ENCODE measurements around the gene GP5. TPM values are rescaled to one million over a fixed set of nuclear protein-coding genes. Genes with fewer than 3 reads are reported as not detected.

Gene GP5
- total RNA-seq, 1 donor, result 3.8 TPM

DNA sequence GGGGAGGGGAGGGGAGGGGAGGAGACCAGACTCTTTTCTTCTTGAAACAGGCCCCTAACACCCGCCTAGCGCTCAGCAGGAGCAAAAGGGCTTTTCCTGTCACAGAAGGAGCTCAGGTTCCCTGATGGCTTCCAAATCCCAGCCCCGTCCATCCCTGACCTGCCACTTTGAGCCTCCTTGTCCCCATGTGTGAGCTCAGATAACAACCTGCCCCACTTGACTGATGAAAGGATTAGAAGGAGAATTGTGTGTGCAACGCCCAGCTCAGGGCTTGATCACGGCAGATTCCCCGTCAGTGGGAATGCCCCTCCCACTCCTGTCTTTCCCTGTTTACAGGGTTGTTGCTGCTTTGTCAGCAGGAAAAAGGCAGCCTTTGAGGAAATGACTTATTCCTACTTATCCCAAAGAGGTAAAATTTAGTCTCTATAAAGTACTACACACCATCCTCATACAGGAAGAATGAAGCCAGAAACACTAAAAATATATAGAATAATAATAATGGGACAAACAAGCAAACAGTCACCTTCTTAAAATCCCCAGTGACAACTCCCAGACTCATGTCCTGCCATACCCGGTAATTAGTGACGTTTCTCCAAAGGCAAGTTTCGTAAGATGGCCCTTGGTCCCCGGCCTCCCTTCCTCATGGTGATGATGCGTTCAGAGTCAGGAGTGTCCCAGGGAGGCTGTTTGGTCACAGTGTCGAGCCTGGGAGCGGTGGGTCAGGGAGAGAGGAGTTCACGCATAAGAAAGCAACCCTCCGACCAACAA, 23.4 kb downstream of the GP5 start:
- Histone ChIP-seq H3K27me3 (ENCODE audit: insufficient read depth, low read length) (peaks cover under 1% of the 10 kb centered on the region), H3K4me3 (ENCODE audit: low read length) (no peak overlapping the region), H3K4me1 (ENCODE audit: insufficient read depth, low read length) (no peaks in the 10 kb centered on the region), H3K9me3 (ENCODE audit: low read depth, low read length) (no peaks in the 10 kb centered on the region)

DNA sequence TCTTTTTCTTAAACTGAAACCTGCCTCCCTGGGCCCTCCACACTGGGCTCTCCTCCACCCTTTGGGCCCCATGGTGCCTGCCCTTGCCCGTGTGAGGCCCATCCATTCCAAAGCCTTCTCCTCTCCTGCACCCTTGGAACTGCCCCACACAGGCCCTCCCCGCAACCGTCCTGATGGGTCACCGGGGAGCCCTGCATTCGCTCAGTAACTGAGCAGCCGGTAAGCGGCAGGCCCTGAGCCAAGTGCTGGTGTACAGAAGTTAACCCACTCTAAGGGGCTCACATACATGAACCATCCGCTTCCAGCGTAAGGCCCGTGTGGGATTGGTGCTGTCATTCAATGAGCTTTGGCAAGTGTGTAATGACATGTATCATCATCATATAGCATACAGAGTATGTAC, 24.1 kb downstream of the GP5 start:
- Histone ChIP-seq H3K4me3 (ENCODE audit: low read length) (no peak overlapping the region), H3K9me3 (ENCODE audit: low read depth, low read length) (no peaks in the 10 kb centered on the region), H3K27me3 (ENCODE audit: insufficient read depth, low read length) (peaks cover 5% of the 10 kb centered on the region), H3K4me1 (ENCODE audit: insufficient read depth, low read length) (no peaks in the 10 kb centered on the region)

DNA sequence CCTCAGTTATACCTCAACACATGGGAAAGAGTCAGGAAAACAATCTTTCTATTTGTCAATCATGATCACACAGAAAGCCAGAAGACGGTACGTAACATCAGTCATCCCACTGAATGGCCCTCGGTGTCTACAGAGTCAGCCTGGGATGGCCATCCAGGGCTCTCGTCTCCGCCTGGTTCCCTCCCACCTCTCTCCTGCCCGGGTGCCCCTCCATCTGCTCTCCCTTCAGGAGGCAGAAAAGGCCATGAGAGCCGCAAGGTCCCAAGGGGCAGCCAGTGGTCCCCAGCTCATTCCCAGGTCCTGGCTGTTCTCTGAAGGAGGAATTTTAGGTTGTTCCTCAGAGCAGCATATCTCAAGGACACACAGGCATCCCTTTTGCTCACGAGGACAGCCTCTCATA, 25.2 kb downstream of the GP5 start:
- peaks cover 7% of the 10 kb centered on the region for H3K27me3 ChIP-seq (ENCODE audit: insufficient read depth, low read length)
- no peaks in the 10 kb centered on the region for H3K4me1 ChIP-seq (ENCODE audit: insufficient read depth, low read length)
- no peak overlapping the region for H3K4me3 ChIP-seq (ENCODE audit: low read length)
- H3K9me3 ChIP-seq (ENCODE audit: low read depth, low read length), result no peaks in the 10 kb centered on the region

DNA sequence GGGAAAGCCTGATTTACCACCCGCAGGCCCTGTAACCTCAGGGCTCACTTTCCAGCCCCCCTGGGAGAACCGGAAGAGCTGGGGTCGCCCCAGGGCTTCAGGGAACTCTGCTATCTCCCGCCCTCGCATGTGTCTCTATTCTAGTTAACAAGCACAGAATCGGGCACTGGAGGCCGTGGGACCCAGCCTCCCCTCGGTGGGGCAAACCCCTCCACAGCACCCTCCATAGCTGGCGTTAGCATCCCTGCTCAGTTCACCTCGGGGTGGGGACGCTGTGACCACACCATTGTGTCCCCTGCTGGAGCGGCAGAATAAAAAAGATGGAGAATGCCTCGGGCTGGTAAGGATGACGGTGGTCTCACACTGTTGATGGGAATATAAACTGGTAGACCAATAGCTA, 26.0 kb downstream of the GP5 start:
- Histone ChIP-seq H3K4me3 (ENCODE audit: low read length) (no peak overlapping the region), H3K4me1 (ENCODE audit: insufficient read depth, low read length) (no peaks in the 10 kb centered on the region), H3K9me3 (ENCODE audit: low read depth, low read length) (no peaks in the 10 kb centered on the region), H3K27me3 (ENCODE audit: insufficient read depth, low read length) (peaks cover 8% of the 10 kb centered on the region)

DNA sequence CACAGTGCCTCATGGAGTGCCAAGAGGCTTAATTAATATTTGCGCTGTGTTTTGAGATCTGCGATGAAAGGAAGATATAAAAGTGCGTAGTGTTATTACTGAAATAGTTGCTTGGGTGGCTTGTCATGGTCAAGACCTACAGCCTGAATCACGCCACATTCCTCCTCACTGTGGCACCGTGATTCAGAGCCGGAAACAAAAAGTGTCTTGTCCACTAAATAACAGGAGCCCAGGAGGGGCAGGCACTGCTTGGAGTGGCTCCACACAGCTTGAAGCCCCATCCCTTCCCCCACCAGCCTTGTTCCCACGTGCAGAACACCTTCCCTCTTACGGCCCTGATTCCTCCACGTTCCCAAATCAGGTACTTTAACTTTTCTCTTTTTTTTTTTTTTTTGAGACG, 28.3 kb downstream of the GP5 start:
- H3K4me3 ChIP-seq (ENCODE audit: low read length), result no peak overlapping the region

DNA sequence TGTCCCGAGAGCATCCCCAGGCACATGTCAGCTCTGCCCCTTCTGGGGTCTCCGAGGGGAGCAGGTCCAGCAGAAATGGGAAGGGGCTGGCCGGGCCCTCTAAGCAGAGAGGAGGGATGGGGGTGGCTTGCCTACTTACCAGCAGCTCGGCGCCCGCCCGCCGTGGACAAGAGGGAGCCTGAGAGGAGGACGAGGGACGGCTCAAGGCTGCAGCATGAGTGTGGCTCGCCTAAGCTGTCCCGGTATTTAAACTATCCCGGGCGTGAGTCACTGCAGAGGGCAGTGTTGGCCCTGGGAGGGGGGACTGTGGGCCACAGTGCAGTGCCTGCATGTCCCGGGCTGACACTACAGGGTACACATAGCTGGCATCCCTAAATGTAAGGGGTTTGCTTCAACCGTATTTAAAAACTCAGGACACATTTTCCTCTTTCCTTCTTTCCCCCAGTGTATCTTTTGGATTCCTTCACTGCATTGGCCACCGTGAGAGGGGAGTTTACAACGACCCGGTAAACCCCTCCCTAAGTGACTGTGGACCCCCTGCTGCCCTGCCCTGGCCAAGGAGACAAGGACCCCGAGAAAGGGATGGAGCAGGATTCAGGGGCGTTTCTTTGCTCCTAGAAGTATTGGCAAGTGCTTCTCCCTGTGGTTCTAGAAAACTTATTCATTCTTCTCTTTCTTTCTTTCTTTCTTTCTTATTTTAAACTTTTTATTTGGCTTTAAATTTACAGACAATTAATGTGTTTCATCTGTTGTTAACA, 29.4 kb downstream of the GP5 start, which contains the start of gene LRRC15:
Gene LRRC15 (minus strand): TSS at position 222 of the 758 bp plus-strand sequence. CDS start 8,700 bp downstream, outside the sequence.
- no peaks in the 10 kb centered on the region for H3K9me3 ChIP-seq (ENCODE audit: low read depth, low read length)
- no peak within 1 kb of the TSS for H3K4me3 ChIP-seq (ENCODE audit: low read length)
- H3K4me1 ChIP-seq (ENCODE audit: insufficient read depth, low read length), result no peaks in the 10 kb centered on the region
- peaks cover 8% of the 10 kb centered on the region for H3K27me3 ChIP-seq (ENCODE audit: insufficient read depth, low read length)

More for the DNA sequence above, 28.3 kb downstream of the GP5 start:
- peaks cover 8% of the 10 kb centered on the region for H3K27me3 ChIP-seq (ENCODE audit: insufficient read depth, low read length)
- H3K4me1 ChIP-seq (ENCODE audit: insufficient read depth, low read length), result no peaks in the 10 kb centered on the region
- H3K9me3 ChIP-seq (ENCODE audit: low read depth, low read length), result no peaks in the 10 kb centered on the region

DNA sequence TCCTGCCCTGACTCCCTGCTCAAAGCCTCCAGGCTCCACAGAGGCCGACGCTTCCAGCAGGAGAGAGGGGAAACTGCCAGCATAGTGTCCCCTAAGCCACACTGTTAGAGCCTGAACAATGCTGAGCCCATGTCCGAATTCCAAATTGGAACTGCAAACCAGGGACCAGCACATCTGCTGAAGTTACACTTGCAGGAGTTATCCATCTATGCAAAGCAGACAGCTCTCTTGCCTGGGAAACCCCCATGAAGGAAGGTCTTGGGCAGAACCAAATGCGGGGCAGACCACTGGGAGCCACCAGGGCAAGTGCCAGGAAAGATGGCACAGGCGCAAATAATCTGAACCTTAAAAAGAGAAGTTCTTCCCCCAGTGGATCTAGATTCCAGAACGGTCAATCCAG, 30.1 kb downstream of the GP5 start:
- no peak overlapping the region for H3K4me3 ChIP-seq (ENCODE audit: low read length)
- H3K4me1 ChIP-seq (ENCODE audit: insufficient read depth, low read length), result no peaks in the 10 kb centered on the region
- no peaks in the 10 kb centered on the region for H3K9me3 ChIP-seq (ENCODE audit: low read depth, low read length)
- peaks cover 8% of the 10 kb centered on the region for H3K27me3 ChIP-seq (ENCODE audit: insufficient read depth, low read length)

DNA sequence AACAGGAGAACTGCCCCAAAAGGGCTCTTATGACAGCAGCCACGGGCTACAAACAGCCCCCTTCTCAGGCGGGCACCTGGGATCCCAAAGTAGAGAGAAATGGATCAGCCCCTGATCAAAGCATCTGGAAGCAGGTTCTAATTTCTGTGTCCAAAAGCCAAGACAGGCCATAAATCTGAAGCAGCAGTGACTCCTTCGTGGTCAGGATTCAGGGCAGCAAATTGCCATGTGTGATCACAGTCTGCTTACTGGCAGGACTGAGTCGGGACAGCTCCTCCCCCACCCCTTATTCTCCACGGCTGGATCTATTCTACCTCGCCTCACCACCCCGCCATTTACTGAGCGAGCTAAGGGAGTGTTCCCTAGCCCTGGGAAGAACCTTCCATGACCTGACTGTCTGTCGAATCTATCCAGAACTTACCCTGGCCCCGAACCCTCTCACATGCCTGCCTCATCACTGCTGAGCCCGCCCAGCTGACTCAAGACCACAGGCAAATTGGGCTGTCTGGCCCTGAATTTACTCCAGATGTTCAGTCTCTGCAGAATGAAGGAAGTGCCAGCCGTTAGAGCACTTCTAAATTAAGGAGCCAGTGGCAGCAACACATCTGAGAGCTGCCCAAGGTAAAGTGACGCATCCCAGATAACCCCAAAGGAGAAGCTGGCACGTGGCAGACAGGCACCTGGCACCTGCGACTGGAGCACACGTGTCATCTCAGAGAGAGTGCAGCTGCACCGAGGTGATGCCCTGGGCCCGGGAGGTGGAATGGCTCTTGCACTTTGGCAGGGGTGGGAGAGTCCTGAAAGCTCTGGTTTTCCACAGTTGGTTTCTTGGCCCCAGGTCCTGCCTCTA, 30.8 kb downstream of the GP5 start:
- Histone ChIP-seq H3K9me3 (ENCODE audit: low read depth, low read length) (no peaks in the 10 kb centered on the region), H3K27me3 (ENCODE audit: insufficient read depth, low read length) (peaks cover 8% of the 10 kb centered on the region), H3K4me3 (ENCODE audit: low read length) (no peak overlapping the region), H3K4me1 (ENCODE audit: insufficient read depth, low read length) (no peaks in the 10 kb centered on the region)

DNA sequence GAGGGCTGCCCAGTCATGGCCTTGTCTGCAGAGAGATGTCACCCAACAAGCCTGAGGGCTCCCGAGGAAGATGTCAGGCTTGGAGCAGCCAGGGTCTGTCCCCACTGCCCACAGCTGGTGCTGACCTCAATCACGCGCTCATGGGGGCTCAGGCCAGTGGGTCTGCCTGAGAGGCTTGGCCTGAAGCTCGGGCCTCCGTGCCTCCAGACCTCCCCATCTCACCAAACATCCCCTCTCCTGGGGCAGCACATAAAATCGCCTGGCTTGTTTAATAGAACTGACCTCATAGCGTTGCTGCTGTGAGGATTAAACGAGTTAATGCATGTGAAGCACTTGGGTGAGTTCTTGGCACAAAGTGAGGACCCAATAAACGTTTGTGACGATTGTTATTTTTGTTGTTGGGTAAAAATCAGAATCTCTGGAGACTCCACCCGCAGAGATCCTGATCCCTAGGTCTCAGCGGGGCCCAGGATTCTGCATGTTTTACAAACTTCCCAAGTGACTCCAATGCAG, 33.0 kb downstream of the GP5 start:
- Histone ChIP-seq H3K9me3 (ENCODE audit: low read depth, low read length) (no peaks in the 10 kb centered on the region), H3K4me1 (ENCODE audit: insufficient read depth, low read length) (no peaks in the 10 kb centered on the region), H3K27me3 (ENCODE audit: insufficient read depth, low read length) (peaks cover 8% of the 10 kb centered on the region), H3K4me3 (ENCODE audit: low read length) (no peak overlapping the region)

DNA sequence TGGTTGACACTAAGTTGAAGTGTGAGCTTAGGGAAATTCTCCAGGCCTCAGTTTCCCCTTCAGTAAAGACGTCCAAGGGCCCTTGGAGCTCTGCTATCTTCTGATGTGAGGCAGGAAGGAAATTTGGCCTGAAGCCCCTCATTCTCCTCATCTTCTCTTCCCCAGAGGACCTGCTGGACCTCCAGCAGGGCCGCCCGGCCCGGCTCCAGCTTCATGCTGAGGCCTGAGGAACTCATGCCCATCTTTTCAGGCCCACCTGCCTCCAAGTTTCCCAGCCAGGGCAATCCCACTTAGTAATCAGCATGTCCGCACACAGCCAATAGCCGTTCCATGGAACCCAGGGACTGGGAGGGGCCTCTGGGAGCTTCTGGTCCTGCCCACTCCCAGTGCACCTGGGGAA, 33.5 kb downstream of the GP5 start:
- Histone ChIP-seq H3K27me3 (ENCODE audit: insufficient read depth, low read length) (peaks cover 7% of the 10 kb centered on the region), H3K9me3 (ENCODE audit: low read depth, low read length) (no peaks in the 10 kb centered on the region), H3K4me3 (ENCODE audit: low read length) (no peak overlapping the region), H3K4me1 (ENCODE audit: insufficient read depth, low read length) (no peaks in the 10 kb centered on the region)

DNA sequence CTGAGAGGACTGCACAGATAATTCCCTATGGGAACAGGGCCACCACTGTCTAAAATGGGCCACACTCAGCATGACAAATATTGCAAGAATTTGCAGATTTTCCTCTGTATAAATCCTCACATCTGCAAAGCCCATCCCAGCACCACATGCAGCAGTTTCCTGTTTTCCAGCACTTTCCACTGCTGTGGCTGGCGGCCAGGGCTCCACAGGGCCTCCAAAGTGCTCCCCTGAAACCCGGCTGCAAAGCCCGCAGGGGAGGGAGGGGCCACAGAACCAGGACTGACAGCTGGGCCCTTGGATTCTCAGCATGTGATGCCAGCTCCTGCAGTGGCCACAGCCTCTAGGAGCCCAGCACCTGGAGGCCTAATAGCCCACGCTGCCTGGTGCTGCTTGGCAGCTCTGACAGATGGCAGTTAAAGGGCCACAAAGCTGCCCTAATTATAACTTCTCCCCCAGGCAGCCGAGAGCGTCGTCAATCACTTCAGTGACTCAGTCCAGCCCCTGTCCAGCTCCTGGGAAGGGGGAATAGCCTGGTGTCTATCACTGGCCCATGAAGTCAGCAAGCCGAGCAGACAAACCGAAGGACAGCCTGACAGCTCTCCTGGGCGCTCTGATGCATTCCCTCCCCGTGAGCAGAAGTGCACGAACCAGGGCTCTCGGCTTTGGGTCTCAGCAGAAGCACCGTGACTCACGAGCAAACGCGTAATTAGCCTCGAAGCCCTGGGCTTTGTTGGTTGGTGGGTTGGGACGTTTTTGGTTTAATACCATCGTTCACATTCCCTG, 34.2 kb downstream of the GP5 start:
- no peaks in the 10 kb centered on the region for H3K9me3 ChIP-seq (ENCODE audit: low read depth, low read length)
- H3K4me1 ChIP-seq (ENCODE audit: insufficient read depth, low read length), result no peaks in the 10 kb centered on the region

DNA sequence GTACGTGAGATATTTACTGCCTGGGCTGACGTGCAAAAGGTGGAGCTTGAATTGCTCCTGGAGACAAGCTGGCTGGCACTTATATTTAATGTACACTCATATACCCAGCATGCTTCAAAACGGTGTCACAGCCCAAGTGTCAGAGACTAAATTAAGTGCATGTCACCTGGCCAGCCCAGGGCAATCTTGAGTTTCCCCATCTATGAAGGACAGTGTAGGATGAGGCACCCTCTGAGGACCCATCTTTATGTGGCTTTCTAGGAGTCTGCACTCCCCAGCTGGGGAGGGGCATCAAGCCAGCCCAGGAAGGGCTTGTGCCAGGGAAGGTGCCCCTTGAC, 34.8 kb downstream of the GP5 start:
- Histone ChIP-seq H3K9me3 (ENCODE audit: low read depth, low read length) (no peaks in the 10 kb centered on the region), H3K4me1 (ENCODE audit: insufficient read depth, low read length) (no peaks in the 10 kb centered on the region), H3K4me3 (ENCODE audit: low read length) (no peak overlapping the region), H3K27me3 (ENCODE audit: insufficient read depth, low read length) (peaks cover 3% of the 10 kb centered on the region)

More for the DNA sequence above, 34.2 kb downstream of the GP5 start:
- Histone ChIP-seq H3K27me3 (ENCODE audit: insufficient read depth, low read length) (peaks cover 3% of the 10 kb centered on the region), H3K4me3 (ENCODE audit: low read length) (no peak overlapping the region)

DNA sequence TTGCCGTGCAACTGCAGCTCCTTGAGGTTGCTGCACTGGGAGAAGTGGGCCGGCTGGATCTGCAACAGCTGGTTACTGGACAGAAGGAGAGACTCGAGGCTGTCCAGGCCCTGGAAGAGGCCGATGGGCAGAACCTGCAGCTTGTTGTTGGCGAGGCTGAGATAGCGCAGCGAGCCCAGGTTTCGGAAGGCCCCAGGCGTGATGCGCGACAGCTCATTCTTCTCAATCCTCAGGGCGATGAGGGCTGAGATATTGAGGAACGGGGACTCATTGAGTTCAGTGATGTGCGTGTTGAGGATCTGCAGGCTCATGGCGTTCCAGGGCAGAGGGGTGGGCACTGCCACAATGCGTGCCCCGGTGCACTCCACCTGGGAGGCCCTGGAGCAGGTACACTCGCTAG, 38.5 kb downstream of the GP5 start:
- Histone ChIP-seq H3K27me3 (ENCODE audit: insufficient read depth, low read length) (no peaks in the 10 kb centered on the region), H3K9me3 (ENCODE audit: low read depth, low read length) (no peaks in the 10 kb centered on the region), H3K4me1 (ENCODE audit: insufficient read depth, low read length) (no peaks in the 10 kb centered on the region), H3K4me3 (ENCODE audit: low read length) (no peak overlapping the region)

DNA sequence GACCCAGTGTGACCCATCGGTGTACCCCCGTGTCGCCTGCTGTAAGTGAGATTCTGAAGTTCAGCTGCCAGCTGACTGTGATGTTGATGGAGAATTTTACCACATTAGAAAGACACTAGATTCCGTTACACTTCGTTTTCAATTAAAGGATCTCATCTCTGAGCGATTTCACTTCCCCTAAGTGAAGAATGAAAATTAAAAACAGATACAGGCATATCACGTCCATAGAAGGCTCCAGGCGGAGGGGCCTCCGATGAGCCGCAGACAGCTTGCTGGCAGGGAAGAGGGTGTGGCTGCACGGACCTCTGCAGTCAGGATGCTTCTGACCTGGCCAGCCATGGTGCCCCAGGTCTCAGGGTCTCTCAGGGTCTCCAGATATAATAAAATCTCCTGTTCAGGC, 41.4 kb downstream of the GP5 start:
- no peak overlapping the region for H3K4me3 ChIP-seq (ENCODE audit: low read length)
- no peaks in the 10 kb centered on the region for H3K9me3 ChIP-seq (ENCODE audit: low read depth, low read length)

More for the DNA sequence above, 41.4 kb downstream of the GP5 start:
- Histone ChIP-seq H3K4me1 (ENCODE audit: insufficient read depth, low read length) (no peaks in the 10 kb centered on the region), H3K27me3 (ENCODE audit: insufficient read depth, low read length) (no peaks in the 10 kb centered on the region)
